ENCODE measurements around the gene TICAM2. TPM values are rescaled to one million over a fixed set of nuclear protein-coding genes. Genes with fewer than 3 reads are reported as not detected.

TICAM2 gene
- total RNA-seq, 1 donor from 2014 or later, result 1.9 TPM

DNA sequence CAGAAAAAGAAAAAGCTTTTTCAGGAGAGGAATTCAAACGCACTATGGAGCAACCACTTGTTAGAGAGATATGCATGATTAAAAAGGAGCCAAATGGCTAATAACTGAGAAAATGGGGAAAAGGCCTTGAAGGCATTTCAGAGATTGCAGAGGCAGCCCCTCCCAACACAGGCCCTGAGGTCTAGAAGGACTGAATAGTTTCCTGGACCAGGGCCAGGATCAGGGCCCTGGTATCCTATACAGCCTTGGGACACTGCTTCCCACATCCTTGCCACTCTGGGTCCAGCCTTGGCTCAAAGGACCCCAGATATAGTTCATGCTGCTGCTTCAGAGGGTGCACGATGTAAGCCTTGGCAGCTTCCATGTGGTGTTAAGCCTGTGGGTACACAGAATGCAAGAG lies 37.0 kb downstream of the TICAM2 start:
- H3K4me3 Mint-ChIP-seq (ENCODE audit: unreplicated experiment), result no peak overlapping the region
- no peaks in the 10 kb centered on the region for H3K4me1 Mint-ChIP-seq (ENCODE audit: unreplicated experiment)
- peaks cover 4% of the 10 kb centered on the region for H3K27me3 Mint-ChIP-seq (ENCODE audit: unreplicated experiment)
- no peak overlapping the region for H3K27ac Mint-ChIP-seq (ENCODE audit: unreplicated experiment)
- TF ChIP-seq, protein P1, sequence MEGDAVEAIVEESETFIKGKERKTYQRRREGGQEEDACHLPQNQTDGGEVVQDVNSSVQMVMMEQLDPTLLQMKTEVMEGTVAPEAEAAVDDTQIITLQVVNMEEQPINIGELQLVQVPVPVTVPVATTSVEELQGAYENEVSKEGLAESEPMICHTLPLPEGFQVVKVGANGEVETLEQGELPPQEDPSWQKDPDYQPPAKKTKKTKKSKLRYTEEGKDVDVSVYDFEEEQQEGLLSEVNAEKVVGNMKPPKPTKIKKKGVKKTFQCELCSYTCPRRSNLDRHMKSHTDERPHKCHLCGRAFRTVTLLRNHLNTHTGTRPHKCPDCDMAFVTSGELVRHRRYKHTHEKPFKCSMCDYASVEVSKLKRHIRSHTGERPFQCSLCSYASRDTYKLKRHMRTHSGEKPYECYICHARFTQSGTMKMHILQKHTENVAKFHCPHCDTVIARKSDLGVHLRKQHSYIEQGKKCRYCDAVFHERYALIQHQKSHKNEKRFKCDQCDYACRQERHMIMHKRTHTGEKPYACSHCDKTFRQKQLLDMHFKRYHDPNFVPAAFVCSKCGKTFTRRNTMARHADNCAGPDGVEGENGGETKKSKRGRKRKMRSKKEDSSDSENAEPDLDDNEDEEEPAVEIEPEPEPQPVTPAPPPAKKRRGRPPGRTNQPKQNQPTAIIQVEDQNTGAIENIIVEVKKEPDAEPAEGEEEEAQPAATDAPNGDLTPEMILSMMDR (IDR thresholded peaks at IDR 0.05; ENCODE audit: unreplicated experiment), result no peak
- no peaks in the 10 kb centered on the region for H3K36me3 Mint-ChIP-seq (ENCODE audit: low read depth, unreplicated experiment)
- no peak for DNase-seq (ENCODE audit: low spot score)
- H3K9me3 Mint-ChIP-seq (ENCODE audit: unreplicated experiment), result no peaks in the 10 kb centered on the region

DNA sequence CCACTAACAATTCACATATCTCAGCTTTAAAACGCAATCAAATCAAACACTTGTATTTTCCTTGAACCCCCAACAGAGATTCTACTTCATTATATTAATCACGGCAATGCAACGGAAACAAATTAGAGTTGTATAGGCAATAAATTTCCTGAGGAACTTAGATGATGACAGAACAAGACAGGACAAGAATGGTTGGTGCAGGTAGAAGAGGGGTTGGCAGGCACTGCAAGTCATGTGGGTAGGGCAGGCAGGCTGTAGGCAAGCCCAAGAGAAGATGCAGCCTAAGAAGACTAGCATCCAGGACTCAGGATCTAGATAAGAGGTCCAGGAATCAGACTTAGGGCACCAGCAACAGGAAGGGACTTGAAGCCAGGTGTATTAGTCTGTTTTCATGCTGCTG lies 41.1 kb downstream of the TICAM2 start:
- Mint-ChIP-seq H3K27me3 (ENCODE audit: unreplicated experiment) (peaks cover 5% of the 10 kb centered on the region), H3K27ac (ENCODE audit: unreplicated experiment) (no peak overlapping the region), H3K9me3 (ENCODE audit: unreplicated experiment) (no peaks in the 10 kb centered on the region), H3K4me3 (ENCODE audit: unreplicated experiment) (no peak overlapping the region), H3K36me3 (ENCODE audit: low read depth, unreplicated experiment) (no peaks in the 10 kb centered on the region), H3K4me1 (ENCODE audit: unreplicated experiment) (peaks cover 17% of the 10 kb centered on the region)
- TF ChIP-seq, protein P1 (IDR thresholded peaks at IDR 0.05; ENCODE audit: unreplicated experiment), result no peak
- no peak for DNase-seq (ENCODE audit: low spot score)

DNA sequence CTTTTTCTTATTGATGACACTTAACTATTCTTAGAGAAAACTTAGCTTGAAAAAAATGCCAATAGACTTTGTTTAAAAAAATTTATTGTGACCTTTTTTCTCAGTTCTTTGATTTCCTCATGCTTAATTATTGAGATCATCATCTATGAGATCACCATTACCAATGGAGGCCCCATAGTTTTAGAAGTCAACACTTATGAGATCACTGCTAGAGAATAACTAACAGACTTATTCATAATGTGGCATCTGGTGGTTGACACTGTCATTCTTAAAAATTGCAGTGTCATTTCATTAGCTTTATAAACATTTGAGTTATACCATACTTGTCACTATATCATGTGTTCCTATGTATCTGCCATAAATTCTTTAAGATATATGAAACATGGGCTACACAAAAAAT lies 42.8 kb downstream of the TICAM2 start:
- TF ChIP-seq, protein P1 (IDR thresholded peaks at IDR 0.05; ENCODE audit: unreplicated experiment), result no peak

DNA sequence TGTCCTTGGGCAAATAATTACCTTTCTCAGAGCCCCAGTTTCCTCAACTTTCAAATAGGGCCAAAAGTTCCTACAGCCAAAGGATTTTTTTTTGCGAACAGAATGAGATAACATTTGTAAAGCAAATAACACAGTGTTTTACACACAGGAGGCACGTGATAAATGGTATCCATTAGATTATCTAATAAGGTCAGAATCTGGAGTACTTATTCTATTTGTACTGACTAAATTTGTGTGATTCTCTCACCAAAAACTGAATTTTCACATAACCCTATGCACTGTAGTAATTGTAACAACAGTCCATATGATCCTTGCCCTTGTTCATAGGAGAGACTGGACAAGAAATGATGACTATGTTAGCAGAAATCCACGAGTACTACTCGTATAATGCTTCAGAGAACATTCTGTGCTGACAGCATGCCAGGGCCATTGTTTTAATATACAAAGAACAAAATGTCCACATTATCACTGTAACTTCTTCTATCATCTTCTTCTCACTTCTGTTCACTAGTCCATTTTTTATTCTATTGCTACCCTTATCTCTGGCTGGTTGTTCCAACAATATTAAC lies 43.8 kb downstream of the TICAM2 start:
- no peak for DNase-seq (ENCODE audit: low spot score)

More for the DNA sequence above, 42.8 kb downstream of the TICAM2 start:
- H3K4me1 Mint-ChIP-seq (ENCODE audit: unreplicated experiment), result peaks cover 22% of the 10 kb centered on the region
- no peaks in the 10 kb centered on the region for H3K9me3 Mint-ChIP-seq (ENCODE audit: unreplicated experiment)
- H3K36me3 Mint-ChIP-seq (ENCODE audit: low read depth, unreplicated experiment), result no peaks in the 10 kb centered on the region
- H3K27me3 Mint-ChIP-seq (ENCODE audit: unreplicated experiment), result peaks cover 5% of the 10 kb centered on the region
- H3K27ac Mint-ChIP-seq (ENCODE audit: unreplicated experiment), result no peak overlapping the region
- no peak overlapping the region for H3K4me3 Mint-ChIP-seq (ENCODE audit: unreplicated experiment)
- no peak for DNase-seq (ENCODE audit: low spot score)

More for the DNA sequence above, 43.8 kb downstream of the TICAM2 start:
- peaks cover 5% of the 10 kb centered on the region for H3K27me3 Mint-ChIP-seq (ENCODE audit: unreplicated experiment)
- H3K27ac Mint-ChIP-seq (ENCODE audit: unreplicated experiment), result no peak overlapping the region
- H3K36me3 Mint-ChIP-seq (ENCODE audit: low read depth, unreplicated experiment), result no peaks in the 10 kb centered on the region
- no peaks in the 10 kb centered on the region for H3K9me3 Mint-ChIP-seq (ENCODE audit: unreplicated experiment)
- TF ChIP-seq, protein P1 (IDR thresholded peaks at IDR 0.05; ENCODE audit: unreplicated experiment), result no peak
- H3K4me3 Mint-ChIP-seq (ENCODE audit: unreplicated experiment), result no peak overlapping the region
- peaks cover 22% of the 10 kb centered on the region for H3K4me1 Mint-ChIP-seq (ENCODE audit: unreplicated experiment)

Data from endothelial cell (in vitro differentiated cells).